ENCODE results near the gene ZNF134.

GRCh38 chr19:57620673-57621348 is 6.8 kb downstream of the ZNF134 start:
- TF ChIP-seq CTCF (IDR thresholded peaks at IDR 0.05; ENCODE audit: poor library complexity, severe bottlenecking) = no peak
- TF ChIP-seq EP300 (conservative IDR thresholded peaks at IDR 0.05; ENCODE audit: poor library complexity, severe bottlenecking) = no peak
- no peak for TF ChIP-seq TAF1 (IDR thresholded peaks at IDR 0.05; ENCODE audit: low read depth)
- TF ChIP-seq EZH2 (IDR thresholded peaks at IDR 0.05; ENCODE audit: borderline replicate concordance, insufficient read depth, low read length, poor library complexity, severe bottlenecking) = no peak
- TF ChIP-seq REST (IDR thresholded peaks at IDR 0.05; ENCODE audit: borderline replicate concordance) = no peak
- no peak for TF ChIP-seq POLR2AphosphoS5 (IDR thresholded peaks at IDR 0.05)
- TF ChIP-seq SMC3 (conservative IDR thresholded peaks at IDR 0.05; ENCODE audit: poor library complexity) = no peak
- no peak for TF ChIP-seq MXI1 (conservative IDR thresholded peaks at IDR 0.05; ENCODE audit: poor library complexity, severe bottlenecking)
